Activated CD4-positive, alpha-beta T cell treated with anti-CD3 and anti-CD28 coated beads, Interleukin-10, Interleukin-2, amounts not matched to agents 100 ng/mL and 50 ng/mL, durations not matched to agents 16 hours and 8 hours (primary cell): ENCODE results near the gene OR2A14.
"Not testable (repeated sequence)": the region's sequence is repeated elsewhere in the genome, so short reads cannot be mapped to it uniquely, and the experiment has no call there.

Experiments used
- DNase-seq: peaks from one replicate; pipeline ENCODE4 v3.0.0-alpha.2; 2020

OR2A14 gene

GRCh38 chr7:144164784-144165183, 41.8 kb downstream of the OR2A14 start:
- DNase-seq, result no peak

- DNase-seq, result not testable (repeated sequence)
Observed at GRCh38 chr7:144171594-144172350, 48.8 kb downstream of the OR2A14 start.

GRCh38 chr7:144174613-144175012, 51.6 kb downstream of the OR2A14 start:
- DNase-seq, result no peak

GRCh38 chr7:144178380-144179164, 55.6 kb downstream of the OR2A14 start:
- peak; percentile 49 for DNase-seq

GRCh38 chr7:144179165-144179479, 56.1 kb downstream of the OR2A14 start:
- not testable (repeated sequence) for DNase-seq
